A549 treated with AZD2906 at 1 μM for 4 hours (cell line): ENCODE data around the gene ZNF681. TPM values are rescaled to one million over a fixed set of nuclear protein-coding genes. Genes with fewer than 3 reads are reported as not detected.

ENCODE experiments used
- total RNA-seq: library from RNA; stranded (reverse); fragments of 200-300 nt; extraction: Qiagen RNA extraction; gene quantifications from 5 replicates; pipeline ENCODE4 v1.2.3, GENCODE V29; 2022

ZNF681 gene
- 0.01 TPM in 1 of 5 replicates, not detected in the others for total RNA-seq

DNA sequence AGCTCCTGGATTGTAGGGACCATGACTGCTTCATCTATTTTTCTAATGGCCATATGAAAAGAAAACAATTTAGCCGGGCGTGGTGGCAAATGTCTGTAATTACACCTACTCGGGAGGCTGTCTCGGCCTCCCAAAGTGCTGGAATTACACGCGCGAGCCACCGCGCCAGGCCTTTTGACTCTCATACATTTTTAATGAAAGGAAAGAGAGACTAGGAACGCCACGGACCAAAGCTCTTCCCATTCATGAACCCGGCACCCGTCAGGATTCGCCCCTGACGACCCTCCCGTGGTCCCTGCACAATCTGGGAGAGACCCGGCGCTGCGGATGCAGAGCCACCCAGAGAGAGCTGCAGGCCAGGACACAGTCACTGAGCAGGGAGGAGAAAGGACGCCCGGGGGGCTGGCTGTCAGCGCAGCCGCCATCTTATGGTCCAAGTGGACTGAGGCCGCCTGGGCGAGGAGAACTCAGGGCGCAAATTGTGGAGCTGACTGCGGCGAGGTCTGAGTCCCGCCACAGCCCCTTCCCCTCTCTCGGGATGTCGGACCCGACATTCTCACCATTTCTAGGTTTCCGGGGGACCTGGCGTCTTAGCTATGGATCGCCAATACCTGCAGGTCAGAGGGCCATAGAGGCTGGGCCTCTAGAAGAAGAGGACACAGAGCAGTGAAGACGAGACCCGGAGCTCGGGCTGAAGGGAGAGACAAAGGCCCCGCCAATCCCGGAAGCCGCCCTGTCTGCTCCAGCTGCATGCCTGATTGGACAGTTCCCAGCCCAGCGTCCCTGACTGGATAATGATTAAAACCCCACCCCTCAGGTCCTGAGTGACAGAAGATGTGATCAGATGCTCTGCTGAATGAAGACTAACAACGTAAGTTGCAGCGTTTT lies at the start of gene ZNF681:
Gene ZNF681, minus strand, starts transcription at position 705 of the 888 bp plus-strand sequence. Its CDS starts 142 bp downstream, at position 563.

Other genes starting within 250 kb of the ZNF681 start
- 2.7 to 4.0 TPM (median 3.0 TPM) in 5 replicates for gene ZNF675, start 71.7 kb downstream of the ZNF681 start, total RNA-seq
- 0.41 to 0.60 TPM (median 0.46 TPM) in 5 replicates for gene ZNF726, start 156.0 kb upstream of the ZNF681 start, total RNA-seq